K562 (cell line): ENCODE measurements around the gene PLXNA2. TPM values are rescaled to one million over a fixed set of nuclear protein-coding genes. Genes with fewer than 3 reads are reported as not detected.

ENCODE experiments used
- ATAC-seq: fragments of 200-7000 bp; cut with Tn5 transposase; 3 replicates; pipeline ENCODE4 v1.9.1; 2020; ENCODE audit warnings: moderate library complexity
- BruUV-seq: library from RNA; stranded (reverse); fragments of 400-500 nt; replicated peaks from 2 replicates; lab custom pipeline; 2021; lab: Mats Ljungman, UMichigan
- CTCF ChIA-PET: fragments of 300-600 bp; formaldehyde crosslinking; extraction: SDS; loops from one replicate; lab custom pipeline; 2021; ENCODE audit warnings: low intra/inter-chr PET ratio; lab: Yijun Ruan, JAX
- POLR2A ChIA-PET: fragments of 300-600, 350-650 bp; sonication (Branson Sonifier 250); formaldehyde crosslinking; extraction: SDS; loops from one replicate; lab custom pipeline; 2021; ENCODE audit warnings: antibody characterized with exemption, inconsistent platforms; lab: Yijun Ruan, JAX
- DNase-seq, 4 experiments: peaks; one replicate each; pipeline versions ENCODE4 v3.0.0 to v3.0.0-alpha.2; 2011 to 2018; ENCODE audit warnings: low spot score in 3 of 4, mixed read lengths in 3 of 4; ENCODE audit errors: extremely low read depth in 1 of 4
- FAIRE-seq: peaks from 2 replicates; lab custom pipeline; 2011; peaks lifted over from hg19 to GRCh38; lab: Jason Lieb, UNC
- H2AFZ ChIP-seq: 2 replicates; pipeline ENCODE4 v1.6.0; 2011; ENCODE audit warnings: low read depth, low read length, control low read depth, inconsistent platforms
- H3K27ac ChIP-seq: fragments of 200-600 bp; 3 replicates; pipeline ENCODE4 v1.8.0; 2011; ENCODE audit warnings: low read depth, mild to moderate bottlenecking, control low read depth, inconsistent platforms, low read length, moderate library complexity, mixed read lengths; ENCODE audit errors: extremely low read depth
- H3K27me3 ChIP-seq, 2 experiments: fragments of 300-600 bp in 1 of 2; 2 replicates in 1 of 2; 3 replicates in 1 of 2; pipeline versions ENCODE4 v1.6.0 to v1.8.0; 2011; ENCODE audit warnings: inconsistent platforms in 2 of 2, low read length in 2 of 2, mild to moderate bottlenecking in 1 of 2, mixed read lengths in 1 of 2, moderate library complexity in 1 of 2; ENCODE audit not compliant: control insufficient read depth in 2 of 2, insufficient read depth in 2 of 2
- H3K36me3 ChIP-seq: fragments of 300-600 bp; 3 replicates; pipeline ENCODE4 v1.8.0; 2011; ENCODE audit warnings: mild to moderate bottlenecking, low read length, inconsistent platforms; ENCODE audit not compliant: control insufficient read depth, insufficient read depth
- H3K4me1 ChIP-seq, 2 experiments: fragments of 200-600 bp in 1 of 2; replicated peaks in 1 of 2; 2 replicates in 1 of 2; 3 replicates in 1 of 2; pipeline versions ENCODE4 v1.5.1 to v1.8.0; 2011; ENCODE audit warnings: inconsistent platforms in 2 of 2, low read length in 2 of 2, mild to moderate bottlenecking in 1 of 2, mixed read lengths in 1 of 2, moderate library complexity in 1 of 2; ENCODE audit not compliant: control insufficient read depth in 2 of 2, insufficient read depth in 2 of 2
- H3K4me2 ChIP-seq: 2 replicates; pipeline ENCODE4 v1.6.1; 2011; ENCODE audit warnings: low read length, control low read depth, inconsistent platforms, mixed read lengths; ENCODE audit not compliant: insufficient read depth
- H3K4me3 ChIP-seq: fragments of 200-600 bp; sonication (generic), shearing (Covaris generic); 2 replicates; pipeline ENCODE4 v1.5.1; 2016; ENCODE audit warnings: control low read depth, inconsistent platforms
- H3K79me2 ChIP-seq: fragments of 200-600 bp; 3 replicates; pipeline ENCODE4 v1.8.0; 2011; ENCODE audit warnings: low read length, inconsistent platforms; ENCODE audit not compliant: control insufficient read depth, insufficient read depth
- H3K9ac ChIP-seq, 2 experiments: 2 replicates each; pipeline versions ENCODE4 v1.6.0 to v1.6.1; 2011; ENCODE audit warnings: low read depth in 2 of 2, low read length in 2 of 2, control low read depth in 1 of 2, inconsistent platforms in 1 of 2, mild to moderate bottlenecking in 1 of 2, mixed read lengths in 1 of 2; ENCODE audit not compliant: insufficient read depth in 1 of 2
- H3K9me1 ChIP-seq: one replicate; pipeline ENCODE4 v1.6.0; 2011; ENCODE audit warnings: inconsistent platforms, mild to moderate bottlenecking, low read length, moderate library complexity; ENCODE audit not compliant: control insufficient read depth, insufficient read depth
- H3K9me3 ChIP-seq: replicated peaks from 2 replicates; pipeline ENCODE4 v1.5.1; 2011; ENCODE audit warnings: low read depth, low read length, inconsistent platforms; ENCODE audit not compliant: control insufficient read depth, insufficient read depth
- H4K20me1 ChIP-seq: replicated peaks from 2 replicates; pipeline ENCODE4 v1.6.1; 2011; ENCODE audit warnings: low read length, inconsistent platforms, mixed read lengths; ENCODE audit not compliant: control insufficient read depth, insufficient read depth
- ARID3B ChIP-seq: fragments of 250-450 bp; sonication (Bioruptor Pico); IDR thresholded peaks from 2 replicates; pipeline ENCODE4 v1.4.0; 2020; ENCODE audit warnings: borderline replicate concordance
- BCLAF1 ChIP-seq, 2 experiments: fragments of 450-650 bp in 1 of 2; IDR thresholded peaks; 2 replicates each; pipeline ENCODE4 v1.6.1; 2011 to 2017; ENCODE audit warnings: low read depth in 2 of 2, antibody characterized with exemption in 1 of 2, borderline replicate concordance in 1 of 2, low read length in 1 of 2, mild to moderate bottlenecking in 1 of 2, mixed read lengths in 1 of 2; ENCODE audit not compliant: control insufficient read depth in 1 of 2
- CREM ChIP-seq: IDR thresholded peaks from 2 replicates; pipeline ENCODE4 v1.6.1; 2014; ENCODE audit warnings: antibody characterized with exemption, low read depth
- EGR1 ChIP-seq: fragments of 450-650 bp; conservative IDR thresholded peaks from 2 replicates; pipeline ENCODE4 v1.6.1; 2017; ENCODE audit warnings: mild to moderate bottlenecking
- HMG20B ChIP-seq: fragments of 250-450 bp; sonication (Bioruptor Pico); IDR thresholded peaks from 2 replicates; pipeline ENCODE4 v1.5.0; 2021; ENCODE audit warnings: mild to moderate bottlenecking
- IFI16 ChIP-seq: fragments of 250-450 bp; sonication (Bioruptor Pico); IDR thresholded peaks from 2 replicates; pipeline ENCODE4 v2.1.2; 2022; ENCODE audit warnings: mild to moderate bottlenecking, inconsistent platforms
- NFIC ChIP-seq: fragments of 450-650 bp; IDR thresholded peaks from 2 replicates; pipeline ENCODE4 v1.6.1; 2017; ENCODE audit warnings: mild to moderate bottlenecking, inconsistent platforms
- NFIX ChIP-seq: fragments of 250-450 bp; sonication (Bioruptor Pico); IDR thresholded peaks from 2 replicates; pipeline ENCODE4 v1.4.0; 2020; ENCODE audit warnings: low read depth, mild to moderate bottlenecking, moderate library complexity
- POLR2A ChIP-seq: fragments of 450-650 bp; conservative IDR thresholded peaks from 2 replicates; pipeline ENCODE4 v1.6.1; 2016
- SIN3B ChIP-seq: fragments of 450-650 bp; IDR thresholded peaks from 2 replicates; pipeline ENCODE4 v1.6.1; 2017; ENCODE audit warnings: low read depth, mild to moderate bottlenecking, moderate library complexity
- TAF15 ChIP-seq: fragments of 200-400 bp; formaldehyde crosslinking; IDR thresholded peaks from 2 replicates; pipeline ENCODE4 v1.6.1; 2017; ENCODE audit warnings: mild to moderate bottlenecking, low read depth, low read length, moderate library complexity
- ZNF143 ChIP-seq: sonication (generic); formaldehyde crosslinking; IDR thresholded peaks from 2 replicates; pipeline ENCODE4 v1.9.0; 2022; ENCODE audit warnings: mild to moderate bottlenecking, missing genetic modification reagents
- ZNF75A ChIP-seq: fragments of 450-650 bp; formaldehyde crosslinking; IDR thresholded peaks from 2 replicates; pipeline ENCODE4 v1.4.0; 2020; ENCODE audit warnings: mild to moderate bottlenecking
- WGBS: fragments of 100-300 bp; shearing (Covaris generic); methylation state at CpG from one replicate; pipeline ENCODE4 v1.1.6; 2016; ENCODE audit warnings: low coverage, mixed read lengths; ENCODE audit not compliant: insufficient coverage; ENCODE audit errors: missing lambda C conversion rate; 5-methylcytosine and 5-hydroxymethylcytosine counted together
- in situ Hi-C: fragments of 300-500 bp; cut with MboI; formaldehyde crosslinking; loops from 4 replicates; pipeline ENCODE4 v1.15.0; 2018; ENCODE audit warnings: inconsistent platforms, mixed read lengths
- intact Hi-C: fragments of 100-400 bp; cut with micrococcal nuclease; formaldehyde crosslinking; loops from 2 replicates; pipeline ENCODE4 v1.14.2; 2022
- polyA plus RNA-seq, 8 experiments: library from polyadenylated mRNA; depleted of rRNA in 4 of 8; stranded (reverse) in 5 of 8; unstranded in 3 of 8; fragments of >200 nt; fragmentation: Nextera tagmentation in 2 of 8; fragmentation: Illumina TruSeq in 1 of 8; extraction: Ambion mirVana in 2 of 8; extraction: Trizol in 1 of 8; gene quantifications; 2 replicates each; pipeline versions ENCODE4 v1.2.1 to v1.2.3, GENCODE V29; 2011 to 2014; ENCODE audit warnings: inconsistent platforms in 1 of 8, missing spikeins in 1 of 8
- total RNA-seq, 7 experiments: library from RNA; depleted of rRNA in 6 of 7; stranded (reverse); fragments of >200 nt in 6 of 7; fragmentation: Illumina TruSeq in 2 of 7; extraction: Trizol in 2 of 7; gene quantifications; 2 replicates each; pipeline versions ENCODE4 v1.2.1 to v1.2.3, GENCODE V29; 2011 to 2021; ENCODE audit warnings: low replicate concordance in 1 of 7

The PLXNA2 gene
- total and polyA plus RNA-seq, 9 of the 15 experiments (the other 6 are each of a cell fraction or from before 2014, with no cell fraction given): 0.01 to 1.3 (median 0.32) TPM

GRCh38 chr1:208207388-208208131 lies 36.6 kb downstream of the PLXNA2 start:
- Histone ChIP-seq H3K36me3 (no peaks in the 10 kb centered on the region), H4K20me1 (no peaks in the 10 kb centered on the region), H2AFZ (no peak overlapping the region), H3K4me3 (no peak overlapping the region), H3K9ac (no peak overlapping the region), H3K27me3 (no peaks in the 10 kb centered on the region), H3K79me2 (no peaks in the 10 kb centered on the region), H3K4me1 (peaks cover 3 to 4% of the 10 kb centered on the region in 2 experiments; a peak in 4 of 5 replicates), H3K9me1 (no peaks in the 10 kb centered on the region), H3K27ac (no peak overlapping the region), H3K4me2 (no peak overlapping the region), H3K9me3 (no peaks in the 10 kb centered on the region)
- 49% methylated on average over 10 of the region's 10 CpGs for WGBS
- no TSS peak for BruUV-seq
- TF ChIP-seq EGR1 (peak; percentile 65), TAF15 (no peak), BCLAF1 (IDR thresholded peaks at IDR 0.05; ENCODE audit: borderline replicate concordance in 1 of 2, control insufficient read depth in 1 of 2, low read depth in 2 of 2, low read length in 1 of 2) (no peak), SIN3B (no peak), NFIC (peak; percentile 86), IFI16 (no peak), POLR2A (no peak), CREM (no peak), ZNF75A (CRISPR knock-in tag) (no peak), NFIX (CRISPR knock-in tag) (no peak), HMG20B (no peak), ARID3B (no peak), ZNF143 (CRISPR knock-in tag) (no peak)
- intact Hi-C loops (no loop called here), in situ Hi-C loops (no loop called here)
- CTCF ChIA-PET: no interaction called here
- POLR2A ChIA-PET: interaction anchor here (0.7 to 1.6 kb wide), 7 partner anchors 10 to 29 kb away, joined by 3 to 8 read pairs (median 3); no protein-coding TSS in a partner anchor
- no peak for DNase-seq
- ATAC-seq: no peak; the same call in 2 of the 3 replicates
- no peak for FAIRE-seq
